GM23338 (cell line): ENCODE data around the gene TEX101.

Source experiments
- CREB1 ChIP-seq: fragments of 250-450 bp; sonication (Bioruptor Pico); IDR thresholded peaks from 2 replicates; pipeline ENCODE4 v1.5.0; 2020; ENCODE audit warnings: low read depth, mild to moderate bottlenecking, moderate library complexity
- CTCF ChIP-seq, 2 experiments: fragments of 200-600 bp in 1 of 2; sonication (generic) in 1 of 2; conservative IDR thresholded peaks; 2 replicates each; pipeline versions ENCODE4 v1.5.1 to v1.6.1; 2016 to 2017; ENCODE audit warnings: antibody characterized with exemption in 2 of 2, low read depth in 2 of 2, mild to moderate bottlenecking in 2 of 2, moderate library complexity in 1 of 2
- ETS1 ChIP-seq: IDR thresholded peaks from 2 replicates; pipeline ENCODE4 v1.6.1; 2016; ENCODE audit warnings: antibody characterized with exemption
- EZH2 ChIP-seq: fragments of 200-600 bp; sonication (generic); IDR thresholded peaks from one replicate; pipeline ENCODE4 v1.8.0; 2017; ENCODE audit warnings: antibody characterized with exemption, mild to moderate bottlenecking, low read depth; ENCODE audit not compliant: unreplicated experiment
- EZH2phosphoT487 ChIP-seq: fragments of 200-600 bp; sonication (generic); IDR thresholded peaks from one replicate; pipeline ENCODE4 v1.8.1; 2018; ENCODE audit warnings: antibody characterized with exemption; ENCODE audit not compliant: unreplicated experiment
- JUNB ChIP-seq: IDR thresholded peaks from one replicate; pipeline ENCODE4 v1.6.1; 2016; ENCODE audit warnings: antibody characterized with exemption; ENCODE audit not compliant: unreplicated experiment
- NANOG ChIP-seq: IDR thresholded peaks from 2 replicates; pipeline ENCODE4 v1.6.1; 2016; ENCODE audit warnings: antibody characterized with exemption, borderline replicate concordance
- POLR2AphosphoS5 ChIP-seq: IDR thresholded peaks from 2 replicates; pipeline ENCODE4 v1.6.1; 2016; ENCODE audit warnings: antibody characterized with exemption, low read depth
- REST ChIP-seq: IDR thresholded peaks from one replicate; pipeline ENCODE4 v1.6.1; 2018; ENCODE audit warnings: antibody characterized with exemption; ENCODE audit not compliant: unreplicated experiment
- STAT1 ChIP-seq: IDR thresholded peaks from one replicate; pipeline ENCODE4 v1.6.1; 2016; ENCODE audit warnings: antibody characterized with exemption; ENCODE audit not compliant: unreplicated experiment
- ZNF114 ChIP-seq: fragments of 250-450 bp; sonication (Bioruptor Pico); IDR thresholded peaks from 2 replicates; pipeline ENCODE4 v1.5.0; 2020; ENCODE audit warnings: mild to moderate bottlenecking, moderate library complexity
- ZNF331 ChIP-seq: fragments of 250-450 bp; sonication (Bioruptor Pico); IDR thresholded peaks from 2 replicates; pipeline ENCODE4 v1.5.0; 2020; ENCODE audit warnings: low read depth, mild to moderate bottlenecking, moderate library complexity
- ZNF462 ChIP-seq: fragments of 250-450 bp; sonication (Bioruptor Pico); IDR thresholded peaks from 2 replicates; pipeline ENCODE4 v1.5.0; 2020; ENCODE audit warnings: mild to moderate bottlenecking, moderate library complexity

GRCh38 chr19:43429395-43429794, 14.7 kb downstream of the TEX101 start:
- no peak for TF ChIP-seq CTCF (conservative IDR thresholded peaks at IDR 0.05; ENCODE audit: low read depth in 2 of 2)
- no peak for TF ChIP-seq POLR2AphosphoS5
- TF ChIP-seq CREB1 (CRISPR knock-in tag) = no peak
- TF ChIP-seq REST = no peak
- TF ChIP-seq JUNB = no peak
- no peak for TF ChIP-seq STAT1
- TF ChIP-seq EZH2phosphoT487 = no peak
- no peak for TF ChIP-seq EZH2
- no peak for TF ChIP-seq ZNF114 (CRISPR knock-in tag)
- TF ChIP-seq ETS1 = no peak
- no peak for TF ChIP-seq ZNF331
- no peak for TF ChIP-seq ZNF462 (CRISPR knock-in tag)
- no peak for TF ChIP-seq NANOG
